OCI-LY1 (cell line): ENCODE data around the gene ACHE.
"Not testable (repeated sequence)": the region's sequence is repeated elsewhere in the genome, so short reads cannot be mapped to it uniquely, and the experiment has no call there.

Experiments used
- CTCF ChIP-seq: fragments of 200-600 bp; sonication (generic), shearing (Covaris generic); IDR thresholded peaks from 2 replicates; pipeline ENCODE4 v1.5.1; 2017; ENCODE audit warnings: mild to moderate bottlenecking, antibody characterized with exemption, low read length, moderate library complexity, mixed read lengths
- EZH2 ChIP-seq: fragments of 200-600 bp; sonication (generic), shearing (Covaris generic); IDR thresholded peaks from 2 replicates; pipeline ENCODE4 v1.8.0; 2017; ENCODE audit warnings: borderline replicate concordance, mixed run types, mild to moderate bottlenecking, antibody characterized with exemption, low read length, moderate library complexity, mixed read lengths

- TF ChIP-seq CTCF, EZH2: not testable (repeated sequence)
Measured at GRCh38 chr7:100936167-100936566, 40.5 kb upstream of the ACHE start.
